Measurements from ENCODE around the gene GSTT4.

DNA sequence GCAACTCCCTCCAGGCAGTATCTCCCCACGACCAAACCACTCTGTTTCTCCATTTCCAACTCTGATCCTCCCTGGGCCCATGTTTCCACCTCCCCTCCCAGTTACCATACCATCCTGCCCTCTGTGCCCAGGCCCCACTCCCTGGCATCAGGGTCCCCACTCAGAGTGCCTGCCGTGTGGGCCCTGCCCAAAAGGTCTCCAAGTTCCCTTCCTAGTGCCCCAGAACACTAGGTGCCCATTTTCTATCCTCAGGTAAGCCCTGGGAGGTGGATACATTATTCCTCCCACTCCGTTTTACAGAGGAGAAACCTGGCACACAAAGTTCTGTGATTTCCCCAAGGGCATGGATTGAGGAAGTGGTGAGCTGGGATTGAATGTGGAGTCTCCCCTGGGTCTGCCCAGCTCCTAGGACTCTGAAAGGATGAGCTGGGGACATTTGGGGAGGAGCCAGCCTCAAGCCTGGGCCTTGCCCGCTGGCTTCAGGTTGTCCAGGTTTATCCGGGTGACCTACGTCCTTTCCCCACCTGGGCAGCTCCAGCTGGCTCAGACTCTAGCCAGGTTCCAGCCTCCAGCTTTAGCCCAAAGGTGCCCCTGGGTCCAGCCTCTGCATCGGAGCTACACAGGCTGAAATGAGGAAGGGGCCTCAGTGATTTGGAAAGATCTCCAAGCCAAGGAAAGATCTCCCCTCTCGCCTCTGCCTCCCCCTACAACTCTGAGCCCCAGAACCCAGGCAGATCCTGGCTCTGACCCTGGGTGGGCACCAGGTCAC lies 2.2 kb upstream of the GSTT4 start:
- TF ChIP-seq, protein P1, sequence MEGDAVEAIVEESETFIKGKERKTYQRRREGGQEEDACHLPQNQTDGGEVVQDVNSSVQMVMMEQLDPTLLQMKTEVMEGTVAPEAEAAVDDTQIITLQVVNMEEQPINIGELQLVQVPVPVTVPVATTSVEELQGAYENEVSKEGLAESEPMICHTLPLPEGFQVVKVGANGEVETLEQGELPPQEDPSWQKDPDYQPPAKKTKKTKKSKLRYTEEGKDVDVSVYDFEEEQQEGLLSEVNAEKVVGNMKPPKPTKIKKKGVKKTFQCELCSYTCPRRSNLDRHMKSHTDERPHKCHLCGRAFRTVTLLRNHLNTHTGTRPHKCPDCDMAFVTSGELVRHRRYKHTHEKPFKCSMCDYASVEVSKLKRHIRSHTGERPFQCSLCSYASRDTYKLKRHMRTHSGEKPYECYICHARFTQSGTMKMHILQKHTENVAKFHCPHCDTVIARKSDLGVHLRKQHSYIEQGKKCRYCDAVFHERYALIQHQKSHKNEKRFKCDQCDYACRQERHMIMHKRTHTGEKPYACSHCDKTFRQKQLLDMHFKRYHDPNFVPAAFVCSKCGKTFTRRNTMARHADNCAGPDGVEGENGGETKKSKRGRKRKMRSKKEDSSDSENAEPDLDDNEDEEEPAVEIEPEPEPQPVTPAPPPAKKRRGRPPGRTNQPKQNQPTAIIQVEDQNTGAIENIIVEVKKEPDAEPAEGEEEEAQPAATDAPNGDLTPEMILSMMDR (conservative IDR thresholded peaks at IDR 0.05) = no peak
- no peak for TF ChIP-seq EZH2 (IDR thresholded peaks at IDR 0.05; ENCODE audit: low read depth)

Measured in PC-9 (cell line).